Prostate gland (tissue), 2 donors: Measurements from ENCODE around the gene SMCO4.

Experiments
- CTCF ChIP-seq, 4 experiments: fragments of 200-600 bp in 2 of 4; fragments of 450-650 bp in 2 of 4; sonication (generic) in 2 of 4; IDR thresholded peaks; 1 replicate in 3 of 4; 2 replicates in 1 of 4; pipeline ENCODE4 v1.5.1; 2016 to 2019; ENCODE audit warnings: antibody characterized with exemption in 4 of 4, mild to moderate bottlenecking in 2 of 4, moderate library complexity in 2 of 4
- POLR2A ChIP-seq: fragments of 450-650 bp; IDR thresholded peaks from one replicate; pipeline ENCODE4 v1.6.1; 2016; ENCODE audit warnings: antibody characterized with exemption, mild to moderate bottlenecking
- POLR2AphosphoS5 ChIP-seq: sonication (generic); formaldehyde crosslinking; IDR thresholded peaks from one replicate; pipeline ENCODE4 v1.6.1; 2017; ENCODE audit warnings: antibody characterized with exemption

GRCh38 chr11:93572621-93573020 lies 29.4 kb upstream of the SMCO4 start:
- no peak for TF ChIP-seq CTCF (IDR thresholded peaks at IDR 0.05)
- TF ChIP-seq POLR2AphosphoS5: no peak
- TF ChIP-seq POLR2A: no peak
